Esophagus squamous epithelium (tissue), 4 donors: ENCODE data around the gene OR51V1.

Source experiments
- CTCF ChIP-seq, 6 experiments: fragments of 450-650 bp in 4 of 6; fragments of 200-600 bp in 2 of 6; sonication (generic) in 2 of 6; IDR thresholded peaks; one replicate each; pipeline ENCODE4 v1.5.1; 2016 to 2019; ENCODE audit warnings: antibody characterized with exemption in 6 of 6, mild to moderate bottlenecking in 4 of 6, moderate library complexity in 4 of 6
- POLR2A ChIP-seq, 4 donors: fragments of 450-650 bp; IDR thresholded peaks; one replicate each; pipeline ENCODE4 v1.6.1; 2017; ENCODE audit warnings: antibody characterized with exemption in 4 of 4, mild to moderate bottlenecking in 4 of 4, moderate library complexity in 3 of 4

GRCh38 chr11:5204787-5205186 is 4.3 kb upstream of the OR51V1 start:
- TF ChIP-seq CTCF (IDR thresholded peaks at IDR 0.05), result peak in 3 of 6 experiments; percentile 7 to 28 (median 13)
- no peak for TF ChIP-seq POLR2A (IDR thresholded peaks at IDR 0.05)
